ENCODE results near the gene FEN1.

Gene FEN1

DNA sequence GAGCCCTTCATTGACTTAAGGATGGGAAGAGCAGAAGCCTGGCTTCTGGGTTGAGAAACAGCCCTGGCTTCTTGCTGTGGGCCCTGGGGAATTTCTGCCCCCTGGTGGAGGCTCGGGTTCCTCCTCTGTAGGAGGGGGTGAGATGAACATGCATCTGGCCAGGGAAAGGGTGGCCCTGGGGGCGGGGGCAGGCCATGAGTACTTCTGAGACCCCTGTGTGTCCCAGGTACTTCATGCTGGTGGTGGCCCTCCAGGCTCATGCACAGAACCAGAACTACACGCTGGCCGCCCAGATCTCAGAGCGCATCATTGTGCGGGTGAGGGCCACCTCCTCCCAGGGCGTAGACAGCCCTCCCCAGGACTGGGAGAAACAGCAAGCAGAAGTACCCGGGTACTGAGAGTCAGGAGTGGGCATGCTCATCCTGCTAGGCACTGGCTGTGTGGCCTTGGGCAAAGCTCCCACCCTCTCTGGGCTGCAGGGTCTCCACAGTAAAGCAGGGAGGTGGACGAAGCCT, 16.1 kb upstream of the FEN1 start:
- DNase-seq: peak; percentile 89

DNA sequence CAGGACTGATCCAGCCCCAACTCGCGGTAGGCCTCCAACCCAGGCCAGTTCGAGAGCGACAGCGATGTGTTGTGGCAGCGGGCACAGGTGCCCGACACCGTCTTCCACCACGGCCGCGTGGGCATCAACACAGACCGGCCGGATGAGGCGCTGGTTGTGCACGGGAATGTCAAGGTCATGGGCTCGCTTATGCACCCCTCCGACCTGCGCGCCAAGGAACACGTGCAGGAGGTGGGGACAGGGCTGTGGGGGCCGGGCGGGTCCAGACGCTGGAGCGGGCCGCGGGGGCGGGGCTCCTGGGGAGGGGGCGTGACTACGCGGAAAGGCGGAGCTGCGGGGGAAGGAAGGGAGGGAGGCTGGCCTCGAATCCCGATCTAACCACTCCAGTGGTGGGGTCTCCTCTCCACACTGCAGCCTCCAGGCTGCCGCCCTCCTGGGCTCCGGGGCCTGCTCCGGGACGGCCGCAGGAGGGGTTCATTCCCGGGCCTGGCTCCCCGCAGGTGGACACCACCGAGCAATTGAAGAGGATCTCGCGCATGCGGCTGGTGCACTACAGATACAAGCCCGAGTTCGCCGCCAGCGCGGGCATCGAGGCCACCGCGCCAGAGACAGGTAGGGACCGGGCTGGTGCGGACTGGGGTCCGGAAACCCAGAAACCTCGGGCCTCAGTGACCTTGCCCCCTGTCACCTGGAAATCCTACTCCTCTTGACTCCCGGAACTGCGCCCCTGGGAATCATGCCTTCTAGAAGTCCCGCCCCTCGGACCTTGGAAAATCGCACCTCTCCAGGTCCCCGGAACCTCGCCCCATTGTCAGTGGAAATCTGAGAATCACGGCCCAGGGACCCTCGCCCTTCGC, 15.2 kb upstream of the FEN1 start:
- peak; percentile 66 for DNase-seq

GRCh38 chr11:61778357-61778886, 14.3 kb upstream of the FEN1 start:
- DNase-seq: no peak

DNA sequence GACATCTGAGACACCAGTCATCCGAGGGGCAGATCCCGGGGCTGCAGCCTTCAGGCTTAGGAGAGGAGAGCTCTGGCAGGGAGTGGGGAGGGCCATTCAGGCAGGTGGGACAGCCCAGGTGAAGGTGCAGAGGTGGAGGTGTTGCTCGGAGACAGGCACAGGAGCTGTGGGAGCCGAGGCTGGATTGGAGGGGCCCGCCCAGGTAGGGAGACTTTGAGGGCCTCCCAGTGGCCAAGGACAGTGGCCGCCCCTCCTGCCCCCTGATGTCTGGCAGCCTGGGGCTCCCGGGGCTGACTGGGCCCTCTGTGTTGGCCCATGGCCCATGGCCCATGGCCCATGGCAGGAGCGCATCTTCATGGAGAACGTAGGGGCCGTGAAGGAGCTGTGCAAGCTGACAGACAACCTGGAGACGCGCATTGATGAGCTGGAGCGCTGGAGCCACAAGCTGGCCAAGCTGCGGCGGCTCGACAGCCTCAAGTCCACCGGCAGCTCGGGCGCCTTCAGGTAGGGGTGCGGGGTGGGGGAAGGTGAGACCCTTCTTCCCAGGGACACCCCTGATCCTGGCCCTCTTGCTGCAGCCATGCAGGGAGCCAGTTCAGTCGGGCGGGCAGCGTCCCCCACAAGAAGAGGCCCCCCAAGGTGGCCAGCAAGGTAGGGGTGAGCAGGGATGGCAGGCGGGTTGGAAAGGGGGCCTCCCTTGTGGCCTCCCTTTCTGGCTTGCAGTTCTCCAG, 13.6 kb upstream of the FEN1 start:
- no peak for DNase-seq

DNA sequence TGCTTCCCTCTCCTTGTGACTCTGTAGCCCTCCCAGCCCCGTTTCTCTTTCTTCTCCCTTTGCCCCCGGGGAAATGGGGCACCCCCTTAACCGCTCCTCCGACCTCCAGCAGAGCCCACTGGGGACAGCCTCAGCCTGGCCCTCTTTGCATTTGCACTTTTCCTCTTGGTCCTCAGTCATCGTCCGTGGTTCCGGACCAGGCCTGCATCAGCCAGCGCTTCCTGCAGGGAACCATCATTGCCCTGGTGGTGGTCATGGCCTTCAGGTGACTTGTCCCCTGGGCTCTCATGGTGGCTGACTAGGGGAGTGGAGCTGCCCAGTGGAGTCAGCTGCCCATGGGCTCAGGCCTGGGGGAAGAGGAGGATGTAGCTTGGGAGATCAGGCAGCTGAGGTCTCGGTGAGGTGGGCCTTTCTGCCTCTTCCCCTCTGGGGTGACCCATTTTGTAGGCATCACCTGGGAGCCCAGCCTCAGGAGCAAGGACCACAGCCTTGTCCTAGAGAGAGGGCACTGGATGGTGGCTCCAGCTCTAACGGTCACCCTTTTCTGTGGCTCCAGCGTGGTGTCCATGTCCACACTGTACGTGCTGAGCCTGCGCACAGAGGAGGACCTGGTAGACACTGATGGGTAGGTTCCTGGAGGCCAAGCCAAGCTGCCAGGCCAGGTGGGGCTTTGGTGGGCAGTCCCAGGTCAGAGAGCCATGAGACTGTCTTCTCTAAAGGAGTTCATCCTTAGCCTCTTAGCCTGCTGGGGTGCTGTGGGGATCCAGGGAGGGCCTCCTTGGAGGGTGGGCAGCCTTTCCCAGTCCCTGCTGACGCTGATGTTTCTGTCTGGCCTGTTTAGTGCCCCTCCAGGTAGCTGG, 12.8 kb upstream of the FEN1 start:
- DNase-seq: no peak

- DNase-seq: no peak
Observed at GRCh38 chr11:61780581-61781162, 12.0 kb upstream of the FEN1 start.

DNA sequence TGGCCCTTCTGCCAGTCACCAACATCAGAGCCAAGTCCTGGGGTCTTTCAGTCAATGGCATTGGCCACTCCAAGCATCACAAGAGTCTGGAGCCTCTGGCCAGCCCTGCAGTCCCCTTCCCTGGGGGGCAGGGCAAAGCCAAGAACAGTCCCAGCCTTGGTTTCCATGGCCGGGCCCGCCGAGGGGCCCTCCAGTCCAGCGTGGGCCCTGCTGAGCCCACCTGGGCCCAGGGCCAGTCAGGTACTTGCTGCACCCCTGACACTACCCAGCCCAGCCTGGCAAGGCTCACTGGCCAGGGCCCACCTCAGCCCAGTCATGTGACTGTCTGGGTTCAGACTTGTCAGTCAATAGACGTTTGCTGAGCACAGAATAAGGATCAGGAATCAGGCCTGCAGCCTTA, 11.1 kb upstream of the FEN1 start:
- DNase-seq: no peak

- no peak for DNase-seq
Observed at GRCh38 chr11:61782299-61782698, 10.4 kb upstream of the FEN1 start.

DNA sequence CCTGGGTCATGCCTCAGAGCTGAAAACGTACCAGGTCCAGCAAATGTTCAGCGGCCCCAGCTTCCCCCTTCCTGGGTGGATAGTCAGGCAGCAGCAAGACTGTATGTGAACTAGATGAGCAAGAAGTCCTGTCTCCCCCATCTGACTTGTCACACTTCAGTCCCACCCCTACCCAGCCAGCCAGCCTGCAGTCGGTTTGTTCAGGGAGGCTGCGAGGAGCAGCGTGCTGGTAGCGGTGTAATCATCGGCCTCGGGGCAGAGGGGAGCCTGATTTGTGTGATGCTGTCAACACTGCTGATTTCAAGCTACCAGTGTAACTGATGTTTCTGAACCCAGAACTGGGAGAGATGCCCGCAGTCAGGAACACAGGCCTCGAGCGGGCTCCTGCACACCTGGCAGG, 9.9 kb upstream of the FEN1 start:
- no peak for DNase-seq

GRCh38 chr11:61783717-61784505, 8.8 kb upstream of the FEN1 start:
- DNase-seq: no peak

GRCh38 chr11:61784506-61784805, 8.3 kb upstream of the FEN1 start:
- no peak for DNase-seq

DNA sequence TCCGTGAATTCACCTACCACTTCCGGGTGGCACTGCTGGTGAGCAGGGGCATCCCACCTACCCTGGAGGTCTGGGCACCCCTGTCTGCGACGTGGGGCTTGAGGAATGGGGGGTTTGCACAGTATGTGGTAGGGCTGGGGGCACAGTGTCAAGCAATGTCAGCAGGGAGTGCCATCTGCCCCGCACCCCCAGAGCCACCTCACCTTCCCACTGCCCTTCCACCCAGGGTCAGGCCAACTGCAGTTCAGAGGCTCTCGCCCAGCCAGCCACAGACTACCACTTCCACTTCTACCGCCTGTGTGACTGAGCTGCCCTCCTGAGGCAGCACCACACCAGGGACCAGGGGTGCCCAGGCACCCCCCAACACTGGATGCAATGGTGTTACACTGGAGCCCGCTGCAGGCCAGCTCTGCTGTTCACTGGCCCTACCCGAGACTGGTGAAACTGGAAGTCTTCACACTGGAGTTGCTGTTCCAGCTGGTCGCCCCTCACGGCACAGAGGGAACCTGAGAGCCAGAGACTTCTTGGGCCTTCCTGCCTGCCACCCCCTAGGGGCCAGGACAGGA, 6.8 kb upstream of the FEN1 start:
- no peak for DNase-seq

GRCh38 chr11:61787928-61788491, 4.7 kb upstream of the FEN1 start:
- peak; percentile 81 for DNase-seq

- peak; percentile 87 for DNase-seq
Observed at GRCh38 chr11:61791737-61792309, 888 bp upstream of the FEN1 start.

DNA sequence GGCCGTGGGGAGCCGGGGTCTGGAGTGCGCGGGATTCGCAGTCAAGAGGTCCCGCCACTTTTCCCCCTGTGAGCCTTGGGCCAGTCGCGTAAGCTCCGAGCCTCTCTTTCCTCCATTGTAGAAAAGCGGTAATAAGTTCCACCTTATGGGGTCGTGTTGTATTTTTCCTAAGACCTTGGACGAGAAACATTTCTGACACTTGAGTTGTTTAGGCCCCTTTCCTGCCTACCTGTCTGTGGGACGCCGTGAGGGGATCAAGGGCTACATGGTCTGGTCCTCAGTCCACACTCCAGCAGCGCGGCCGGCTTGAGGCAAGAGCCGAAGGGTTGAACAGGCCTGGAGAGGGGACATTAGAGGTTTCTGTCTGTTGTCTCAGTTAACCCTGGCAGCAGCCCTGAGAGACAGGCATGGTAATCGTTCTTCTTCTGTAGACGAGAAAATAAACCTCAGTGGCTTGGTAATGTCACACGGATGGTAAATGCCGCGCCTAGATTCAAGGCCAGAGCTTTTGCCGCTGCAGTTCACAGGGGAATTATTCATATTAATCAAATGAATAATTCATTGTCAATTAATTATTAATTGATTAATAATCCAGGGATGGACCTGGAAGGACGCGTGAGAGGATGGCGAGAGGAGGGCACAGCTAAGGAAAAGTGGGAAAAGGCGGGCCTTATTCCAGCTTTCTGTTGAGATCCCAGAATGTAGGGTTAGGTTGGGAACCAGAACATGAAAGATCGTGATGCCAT, 545 bp downstream of the FEN1 start:
- peak; percentile 45 for DNase-seq

GRCh38 chr11:61793829-61794204, 1.1 kb downstream of the FEN1 start:
- DNase-seq: no peak

GRCh38 chr11:61794579-61794978, 1.9 kb downstream of the FEN1 start:
- DNase-seq: peak; percentile 20

GRCh38 chr11:61795459-61795858, 2.7 kb downstream of the FEN1 start:
- no peak for DNase-seq

- DNase-seq: no peak
Observed at GRCh38 chr11:61795876-61796526, 3.3 kb downstream of the FEN1 start.
